Endothelial cell of umbilical vein (primary cell): ENCODE results near the gene MVB12B. TPM values are rescaled to one million over a fixed set of nuclear protein-coding genes. Genes with fewer than 3 reads are reported as not detected.

Source experiments
- BruUV-seq: library from RNA; stranded (reverse); fragments of 400-500 nt; replicated peaks from 2 replicates; lab custom pipeline; 2021; lab: Mats Ljungman, UMichigan
- CTCF ChIA-PET: fragments of 300-600, 350-600 bp; sonication (Branson Sonifier 250); formaldehyde crosslinking; loops from one replicate; lab custom pipeline; 2021; ENCODE audit warnings: antibody characterized with exemption, inconsistent platforms; lab: Charles Lee
- POLR2A ChIA-PET: fragments of 300-600, 350-600 bp; sonication (Branson Sonifier 250); formaldehyde crosslinking; loops from one replicate; lab custom pipeline; 2021; ENCODE audit warnings: antibody characterized with exemption, inconsistent platforms; lab: Charles Lee
- DNase-seq: peaks from one replicate; pipeline ENCODE4 v3.0.0-alpha.2; 2011; ENCODE audit warnings: low read depth, low spot score
- FAIRE-seq: peaks from 2 replicates; lab custom pipeline; 2011; peaks lifted over from hg19 to GRCh38; lab: Jason Lieb, UNC
- H2AFZ ChIP-seq: 2 replicates; pipeline ENCODE4 v1.6.0; 2012; ENCODE audit warnings: low read depth, low read length, control low read depth, inconsistent platforms
- H3K27ac ChIP-seq: 2 replicates; pipeline ENCODE4 v1.5.1; 2011; ENCODE audit warnings: low read depth, mild to moderate bottlenecking, control low read depth, low read length, moderate library complexity; ENCODE audit not compliant: insufficient read depth
- H3K27me3 ChIP-seq, 2 experiments: 2 replicates each; pipeline versions ENCODE4 v1.6.0 to v1.6.1; 2011; ENCODE audit warnings: low read length in 2 of 2, mixed read lengths in 1 of 2; ENCODE audit not compliant: control insufficient read depth in 2 of 2, insufficient read depth in 2 of 2
- H3K36me3 ChIP-seq, 2 experiments: 2 replicates in 1 of 2; 3 replicates in 1 of 2; pipeline ENCODE4 v1.5.1; 2011; ENCODE audit warnings: low read length in 2 of 2, mild to moderate bottlenecking in 1 of 2, moderate library complexity in 1 of 2; ENCODE audit not compliant: control insufficient read depth in 2 of 2, insufficient read depth in 2 of 2; ENCODE audit errors: extremely low read depth in 1 of 2
- H3K4me1 ChIP-seq: 3 replicates; pipeline ENCODE4 v1.5.1; 2011; ENCODE audit warnings: mild to moderate bottlenecking, low read length; ENCODE audit not compliant: control insufficient read depth, insufficient read depth; ENCODE audit errors: extremely low read depth
- H3K4me2 ChIP-seq: 2 replicates; pipeline ENCODE4 v1.6.1; 2011; ENCODE audit warnings: low read length, control low read depth, mixed read lengths; ENCODE audit not compliant: insufficient read depth
- H3K4me3 ChIP-seq, 3 experiments: fragments of 200-600 bp in 1 of 3; sonication (generic), shearing (Covaris generic) in 1 of 3; replicated peaks in 1 of 3; 2 replicates each; pipeline ENCODE4 v1.5.1; 2011 to 2016; ENCODE audit warnings: control low read depth in 3 of 3, low read length in 3 of 3, mild to moderate bottlenecking in 2 of 3, inconsistent platforms in 1 of 3, low read depth in 1 of 3, moderate library complexity in 1 of 3; ENCODE audit not compliant: insufficient read depth in 1 of 3
- H3K79me2 ChIP-seq: 2 replicates; pipeline ENCODE4 v1.6.0; 2012; ENCODE audit warnings: low read length, inconsistent platforms; ENCODE audit not compliant: control insufficient read depth, insufficient read depth
- H3K9ac ChIP-seq: replicated peaks from 2 replicates; pipeline ENCODE3; 2011; ENCODE audit warnings: low read length, control low read depth; ENCODE audit not compliant: insufficient read depth; ENCODE audit errors: extremely low read depth
- H3K9me1 ChIP-seq: replicated peaks from 3 replicates; pipeline ENCODE4 v1.6.0; 2011; ENCODE audit warnings: mild to moderate bottlenecking, low read length; ENCODE audit not compliant: control insufficient read depth, insufficient read depth; ENCODE audit errors: extremely low read depth
- H3K9me3 ChIP-seq: replicated peaks from 2 replicates; pipeline ENCODE4 v1.5.1; 2012; ENCODE audit warnings: low read length, inconsistent platforms; ENCODE audit not compliant: control insufficient read depth, insufficient read depth
- H4K20me1 ChIP-seq: replicated peaks from 2 replicates; pipeline ENCODE3; 2011; ENCODE audit warnings: mild to moderate bottlenecking, low read length; ENCODE audit not compliant: control insufficient read depth, insufficient read depth; ENCODE audit errors: extremely low read depth
- EZH2 ChIP-seq: IDR thresholded peaks from 2 replicates; pipeline ENCODE4 v1.6.1; 2012; ENCODE audit warnings: borderline replicate concordance, low read depth, mild to moderate bottlenecking, moderate library complexity, low read length, inconsistent platforms; ENCODE audit not compliant: severe bottlenecking
- FOS ChIP-seq: IDR thresholded peaks from 2 replicates; pipeline ENCODE4 v1.6.1; 2011; ENCODE audit warnings: mild to moderate bottlenecking, low read length, moderate library complexity, borderline replicate concordance; ENCODE audit not compliant: insufficient read depth
- GATA2 ChIP-seq: IDR thresholded peaks from 2 replicates; pipeline ENCODE4 v1.7.0; 2011; ENCODE audit warnings: low read depth, mild to moderate bottlenecking, moderate library complexity, mixed read lengths, low read length; ENCODE audit not compliant: insufficient read length, insufficient read depth
- JUN ChIP-seq: IDR thresholded peaks from 2 replicates; pipeline ENCODE4 v1.6.1; 2011; ENCODE audit warnings: borderline replicate concordance, low read depth; ENCODE audit not compliant: insufficient read length, insufficient read depth
- MAX ChIP-seq: IDR thresholded peaks from 2 replicates; pipeline ENCODE4 v1.6.1; 2011; ENCODE audit not compliant: insufficient read depth, insufficient read length
- MYC ChIP-seq: IDR thresholded peaks from one replicate; pipeline ENCODE4 v1.6.1; 2011; ENCODE audit warnings: mild to moderate bottlenecking, low read depth, low read length
- POLR2A ChIP-seq: IDR thresholded peaks from 2 replicates; pipeline ENCODE4 v1.6.1; 2012; ENCODE audit warnings: low read depth, mild to moderate bottlenecking, control low read depth, low read length
- POLR2AphosphoS5 ChIP-seq: IDR thresholded peaks from 2 replicates; pipeline ENCODE4 v1.6.1; 2012; ENCODE audit warnings: low read depth, mild to moderate bottlenecking, control low read depth, low read length, moderate library complexity; ENCODE audit not compliant: insufficient read depth
- dilution Hi-C: fragments of 300-500 bp; cut with MboI; formaldehyde crosslinking; loops from one replicate; pipeline ENCODE4 v1.15.0; 2019; ENCODE audit warnings: low sequenced_read_pairs; ENCODE audit not compliant: extremely low pct_ligation_motif_present
- intact Hi-C: fragments of 100-400 bp; cut with micrococcal nuclease; formaldehyde crosslinking; loops from one replicate; pipeline ENCODE4 v1.10.0; 2022
- polyA plus RNA-seq, 4 experiments: library from polyadenylated mRNA; depleted of rRNA in 3 of 4; stranded (reverse) in 3 of 4; unstranded in 1 of 4; fragments of >200 nt; gene quantifications; 2 replicates each; pipeline versions ENCODE4 v1.2.1 to v1.2.3, GENCODE V29; 2011 to 2012; ENCODE audit warnings: missing spikeins in 1 of 4
- total RNA-seq: library from RNA; stranded (reverse); gene quantifications from 2 replicates; pipeline ENCODE4 v1.2.3, GENCODE V29; 2021
- TF ChIP-seq, protein P1 (sequence below), 2 donors: IDR thresholded peaks; 1 replicate in 1 of 2; 2 replicates in 1 of 2; pipeline ENCODE4 v1.5.1; 2011; ENCODE audit warnings: low read length in 2 of 2, mild to moderate bottlenecking in 2 of 2, moderate library complexity in 2 of 2, control low read depth in 1 of 2, inconsistent platforms in 1 of 2, low read depth in 1 of 2; ENCODE audit not compliant: insufficient read depth in 1 of 2; ENCODE audit errors: extremely low read depth in 1 of 2

Gene MVB12B
- total and polyA plus RNA-seq, 2 donors (not counting 3 experiments of a cell fraction or from before 2014, with no cell fraction given), result 6.6 to 17.3 TPM

GRCh38 chr9:126498331-126498730 lies 171.7 kb downstream of the MVB12B start:
- H2AFZ ChIP-seq, result no peak overlapping the region
- intact Hi-C loops, result loop anchor here (5.0 kb wide), 1 partner anchor 114 kb away; the partner anchor contains the start of gene LMX1B
- dilution Hi-C loops, result no loop called here
- FAIRE-seq, result no peak
- no peak overlapping the region for H3K9ac ChIP-seq
- H3K9me3 ChIP-seq, result no peaks in the 10 kb centered on the region
- no peak overlapping the region for H3K27ac ChIP-seq
- DNase-seq, result no peak
- no peaks in the 10 kb centered on the region for H4K20me1 ChIP-seq
- no peak overlapping the region for H3K4me2 ChIP-seq
- H3K4me3 ChIP-seq, result no peak overlapping the region
- POLR2A ChIA-PET, result no interaction called here
- no TSS peak for BruUV-seq
- no peaks in the 10 kb centered on the region for H3K79me2 ChIP-seq
- no peak for TF ChIP-seq EZH2
- no peak for TF ChIP-seq GATA2
- TF ChIP-seq, protein P1, sequence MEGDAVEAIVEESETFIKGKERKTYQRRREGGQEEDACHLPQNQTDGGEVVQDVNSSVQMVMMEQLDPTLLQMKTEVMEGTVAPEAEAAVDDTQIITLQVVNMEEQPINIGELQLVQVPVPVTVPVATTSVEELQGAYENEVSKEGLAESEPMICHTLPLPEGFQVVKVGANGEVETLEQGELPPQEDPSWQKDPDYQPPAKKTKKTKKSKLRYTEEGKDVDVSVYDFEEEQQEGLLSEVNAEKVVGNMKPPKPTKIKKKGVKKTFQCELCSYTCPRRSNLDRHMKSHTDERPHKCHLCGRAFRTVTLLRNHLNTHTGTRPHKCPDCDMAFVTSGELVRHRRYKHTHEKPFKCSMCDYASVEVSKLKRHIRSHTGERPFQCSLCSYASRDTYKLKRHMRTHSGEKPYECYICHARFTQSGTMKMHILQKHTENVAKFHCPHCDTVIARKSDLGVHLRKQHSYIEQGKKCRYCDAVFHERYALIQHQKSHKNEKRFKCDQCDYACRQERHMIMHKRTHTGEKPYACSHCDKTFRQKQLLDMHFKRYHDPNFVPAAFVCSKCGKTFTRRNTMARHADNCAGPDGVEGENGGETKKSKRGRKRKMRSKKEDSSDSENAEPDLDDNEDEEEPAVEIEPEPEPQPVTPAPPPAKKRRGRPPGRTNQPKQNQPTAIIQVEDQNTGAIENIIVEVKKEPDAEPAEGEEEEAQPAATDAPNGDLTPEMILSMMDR (IDR thresholded peaks at IDR 0.05; ENCODE audit: extremely low read depth in 1 of 2, insufficient read depth in 1 of 2, low read depth in 1 of 2, low read length in 2 of 2), result no peak
- no peak for TF ChIP-seq POLR2AphosphoS5
- TF ChIP-seq FOS, result no peak
- no peak for TF ChIP-seq POLR2A
- TF ChIP-seq JUN, result no peak
- no peak for TF ChIP-seq MAX
- TF ChIP-seq MYC, result no peak
- H3K36me3 ChIP-seq, result no peaks in the 10 kb centered on the region
- no peaks in the 10 kb centered on the region for H3K4me1 ChIP-seq
- CTCF ChIA-PET, result interaction anchor here (1.0 to 6.7 kb wide), 14 partner anchors 9 to 1091 kb away, joined by 3 to 126 read pairs (median 4); no protein-coding TSS in a partner anchor
- H3K9me1 ChIP-seq, result no peaks in the 10 kb centered on the region
- H3K27me3 ChIP-seq, result peaks cover 0 to 2% of the 10 kb centered on the region in 2 experiments
